ENCODE measurements around the gene WDR82. TPM values are rescaled to one million over a fixed set of nuclear protein-coding genes. Genes with fewer than 3 reads are reported as not detected.

WDR82 gene
- total and polyA plus RNA-seq, 9 of the 15 experiments (the other 6 are each of a cell fraction or from before 2014, with no cell fraction given), result 6.4 to 62.9 (median 37.1) TPM

- ATAC-seq (no peak), FAIRE-seq (peak; percentile 75), DNase-seq (ENCODE audit: extremely low read depth in 1 of 4, low spot score in 3 of 4) (peak in 1 of 4 experiments; percentile 36)
- Histone ChIP-seq H4K20me1 (replicated peaks; ENCODE audit: control insufficient read depth, insufficient read depth, low read length) (no peaks in the 10 kb centered on the region), H3K4me1 (replicated peaks in 1 of 2; ENCODE audit: control insufficient read depth in 2 of 2, insufficient read depth in 2 of 2, low read length in 2 of 2) (peaks cover 38% of the 10 kb centered on the region in 2 experiments), H3K9ac (ENCODE audit: insufficient read depth in 1 of 2, low read depth in 2 of 2, low read length in 2 of 2) (peak overlapping the region; percentile 61 to 96), H3K4me3 (peak overlapping the region; percentile 67), H3K27ac (ENCODE audit: extremely low read depth, low read depth, low read length) (peak overlapping the region; percentile 74), H3K36me3 (ENCODE audit: control insufficient read depth, insufficient read depth, low read length) (peaks cover 6% of the 10 kb centered on the region; the same call in 2 of the 3 replicates), H3K27me3 (ENCODE audit: control insufficient read depth in 2 of 2, insufficient read depth in 2 of 2, low read length in 2 of 2) (no peaks in the 10 kb centered on the region), H3K9me3 (replicated peaks; ENCODE audit: control insufficient read depth, insufficient read depth, low read depth, low read length) (no peaks in the 10 kb centered on the region), H2AFZ (ENCODE audit: low read depth, low read length) (no peak overlapping the region), H3K79me2 (ENCODE audit: control insufficient read depth, insufficient read depth, low read length) (peaks cover 51% of the 10 kb centered on the region), H3K9me1 (ENCODE audit: control insufficient read depth, insufficient read depth, low read length) (no peaks in the 10 kb centered on the region), H3K4me2 (ENCODE audit: insufficient read depth, low read length) (peak overlapping the region; percentile 98)
- in situ Hi-C loops (cut with MboI), result no loop called here
- 15% methylated on average over 11 of the region's 11 CpGs for WGBS (ENCODE audit: insufficient coverage, low coverage, missing lambda C conversion rate)
- intact Hi-C loops (cut with micrococcal nuclease), result no loop called here
- CTCF ChIA-PET (ENCODE audit: low intra/inter-chr PET ratio), result no interaction called here
- TSS peak; percentile 84 for BruUV-seq (replicated peaks)
- POLR2A ChIA-PET, result interaction anchor here (0.8 to 1.7 kb wide), 6 partner anchors 11 to 98 kb away, joined by 3 to 8 read pairs (median 4); partner anchors contain the start of gene TLR9
- TF ChIP-seq AFF1 (IDR thresholded peaks at IDR 0.05; ENCODE audit: low read depth in 1 of 2, partially characterized antibody in 2 of 2) (peak in 1 of 2 experiments; percentile 89), MAX (CRISPR knock-in tag; IDR thresholded peaks at IDR 0.05) (peak; percentile 47; the same call in 1 of the 2 replicates), ZNF217 (CRISPR knock-in tag; IDR thresholded peaks at IDR 0.05) (no peak), ARID2 (IDR thresholded peaks at IDR 0.05) (peak; percentile 99), CTCFL (IDR thresholded peaks at IDR 0.05; ENCODE audit: borderline replicate concordance, insufficient read depth, low read depth, low read length, poor library complexity, severe bottlenecking) (no peak), NR2C2 (CRISPR knock-in tag; IDR thresholded peaks at IDR 0.05) (peak; percentile 87), NR2C2 (tag; IDR thresholded peaks at IDR 0.05) (peak; percentile 92), MNT (conservative IDR thresholded peaks at IDR 0.05) (0 out of 4 replicates have a peak, but pooled peaks of 1 of the 2 experiments have one; percentile 10), SIN3A (IDR thresholded peaks at IDR 0.05; ENCODE audit: borderline replicate concordance in 2 of 2, control insufficient read depth in 1 of 2, low read depth in 2 of 2, low read length in 2 of 2) (peak in 1 of 2 experiments; percentile 7; a peak in 1 of 4 replicates), ELF1 (tag; IDR thresholded peaks at IDR 0.05) (0 out of 2 replicates have a peak, but pooled peaks have one; percentile 9), MXI1 (IDR thresholded peaks at IDR 0.05; ENCODE audit: low read depth, low read length) (0 out of 2 replicates have a peak, but pooled peaks have one; percentile 39), MEIS2 (IDR thresholded peaks at IDR 0.05; ENCODE audit: partially characterized antibody) (no peak)
Measured at GRCh38 chr3:52238193-52238760, 40.2 kb downstream of the WDR82 start.
